Measurements from ENCODE around the gene SPG21.

GRCh38 chr15:64942356-64942755 lies 47.4 kb downstream of the SPG21 start:
- no peak for TF ChIP-seq CTCF (optimal IDR thresholded peaks at IDR 0.05 in 1 of 3, IDR thresholded peaks at IDR 0.05 in 1 of 3, conservative IDR thresholded peaks at IDR 0.05 in 1 of 3; ENCODE audit: extremely low read depth in 1 of 3, insufficient read depth in 2 of 3, low read length in 3 of 3)
- TF ChIP-seq EZH2 (IDR thresholded peaks at IDR 0.05; ENCODE audit: low read length) = no peak
